ENCODE results near the gene ACSS3. TPM values are rescaled to one million over a fixed set of nuclear protein-coding genes. Genes with fewer than 3 reads are reported as not detected.

ACSS3 gene
- total RNA-seq, 2 experiments from 2014 or later = not detected

DNA sequence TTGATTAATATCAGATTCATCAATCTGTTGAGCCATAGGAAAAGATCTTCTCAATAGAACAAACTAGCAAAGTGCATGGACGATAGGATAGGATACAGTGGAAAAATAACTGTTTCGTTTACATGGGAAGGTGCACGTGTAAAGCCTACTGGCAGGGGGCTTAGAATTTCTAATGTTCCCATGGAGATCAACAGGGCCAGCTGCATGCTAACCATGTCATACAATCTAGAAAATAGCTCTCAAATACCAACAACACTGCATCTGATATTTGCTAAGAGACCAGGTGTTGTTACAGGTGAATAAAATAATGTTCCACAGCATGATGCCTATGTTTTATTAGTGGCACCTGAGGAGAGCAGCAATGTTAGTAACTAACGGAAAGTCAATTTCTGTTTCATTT, 72.5 kb downstream of the ACSS3 start:
- POLR2A ChIA-PET = no interaction called here
- H3K4me1 ChIP-seq (ENCODE audit: insufficient read depth, low read length) = no peaks in the 10 kb centered on the region
- Mint-ChIP-seq H3K9me3 (peaks cover 5% of the 10 kb centered on the region), H3K27me3 (no peaks in the 10 kb centered on the region), H3K4me1 (ENCODE audit: low read depth) (no peaks in the 10 kb centered on the region), H3K36me3 (ENCODE audit: low read depth) (no peaks in the 10 kb centered on the region), H3K4me3 (no peak overlapping the region), H3K27ac (no peak overlapping the region)
- no peaks in the 10 kb centered on the region for H3K9me3 ChIP-seq (ENCODE audit: control insufficient read depth in 1 of 2, insufficient read depth in 1 of 2, low read length in 2 of 2)
- DNase-seq (no peak), ATAC-seq (ENCODE audit: poor library complexity) (no peak)
- no peak overlapping the region for H3K4me3 ChIP-seq (ENCODE audit: low read length)
- no peaks in the 10 kb centered on the region for H3K27me3 ChIP-seq (ENCODE audit: control insufficient read depth in 1 of 2, insufficient read depth in 2 of 2, low read length in 2 of 2)
- no peaks in the 10 kb centered on the region for H3K36me3 ChIP-seq (ENCODE audit: insufficient read depth, low read length)
- CTCF ChIA-PET = no interaction called here
- TF ChIP-seq, protein P1, sequence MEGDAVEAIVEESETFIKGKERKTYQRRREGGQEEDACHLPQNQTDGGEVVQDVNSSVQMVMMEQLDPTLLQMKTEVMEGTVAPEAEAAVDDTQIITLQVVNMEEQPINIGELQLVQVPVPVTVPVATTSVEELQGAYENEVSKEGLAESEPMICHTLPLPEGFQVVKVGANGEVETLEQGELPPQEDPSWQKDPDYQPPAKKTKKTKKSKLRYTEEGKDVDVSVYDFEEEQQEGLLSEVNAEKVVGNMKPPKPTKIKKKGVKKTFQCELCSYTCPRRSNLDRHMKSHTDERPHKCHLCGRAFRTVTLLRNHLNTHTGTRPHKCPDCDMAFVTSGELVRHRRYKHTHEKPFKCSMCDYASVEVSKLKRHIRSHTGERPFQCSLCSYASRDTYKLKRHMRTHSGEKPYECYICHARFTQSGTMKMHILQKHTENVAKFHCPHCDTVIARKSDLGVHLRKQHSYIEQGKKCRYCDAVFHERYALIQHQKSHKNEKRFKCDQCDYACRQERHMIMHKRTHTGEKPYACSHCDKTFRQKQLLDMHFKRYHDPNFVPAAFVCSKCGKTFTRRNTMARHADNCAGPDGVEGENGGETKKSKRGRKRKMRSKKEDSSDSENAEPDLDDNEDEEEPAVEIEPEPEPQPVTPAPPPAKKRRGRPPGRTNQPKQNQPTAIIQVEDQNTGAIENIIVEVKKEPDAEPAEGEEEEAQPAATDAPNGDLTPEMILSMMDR (IDR thresholded peaks at IDR 0.05) = no peak
- H3K27ac ChIP-seq (ENCODE audit: low read depth in 1 of 2, low read length in 2 of 2) = no peak overlapping the region
- intact Hi-C loops (cut with DNase I, micrococcal nuclease) = no loop called here

DNA sequence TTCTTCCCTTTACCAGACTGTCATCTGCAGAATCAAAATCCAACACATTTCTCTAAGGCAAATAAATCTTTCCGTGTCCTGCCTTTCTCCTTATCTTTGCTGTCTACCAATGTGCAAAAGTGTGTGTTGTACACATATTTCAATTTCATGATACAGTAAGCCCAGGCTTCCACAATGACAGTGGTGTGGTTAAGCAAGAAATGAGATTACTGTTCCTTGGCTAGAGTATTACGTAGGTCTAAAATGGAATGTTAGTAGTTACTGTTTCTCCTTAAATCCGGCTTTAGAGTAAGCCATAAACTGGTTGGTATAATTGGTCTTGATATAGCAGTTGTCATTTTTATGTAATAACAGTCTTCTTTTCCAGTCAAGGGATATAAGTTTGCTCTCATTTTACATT, 82.0 kb downstream of the ACSS3 start:
- H3K36me3 ChIP-seq (ENCODE audit: insufficient read depth, low read length) = no peaks in the 10 kb centered on the region
- peaks cover 6% of the 10 kb centered on the region for H3K9me3 Mint-ChIP-seq
- no peak overlapping the region for H3K27ac Mint-ChIP-seq

DNA sequence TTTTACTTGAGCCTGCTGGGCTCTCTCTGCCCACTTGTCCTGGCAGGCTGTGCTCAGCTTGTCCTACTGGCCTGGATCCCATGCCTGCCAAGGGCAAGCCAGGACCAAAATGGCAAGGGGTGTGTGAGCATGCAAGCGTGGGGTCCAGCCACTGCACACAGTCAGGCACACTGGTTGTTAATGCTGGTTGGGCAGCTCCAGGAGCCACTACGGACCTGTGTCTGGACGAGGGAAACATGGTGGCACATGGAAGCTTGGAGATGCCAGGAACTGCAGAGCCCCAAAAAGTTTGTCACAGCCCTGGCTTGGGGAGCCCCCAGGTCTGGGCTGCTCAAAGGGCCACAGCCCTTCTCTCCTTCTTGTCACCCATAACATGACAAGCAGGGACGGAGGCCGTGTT, 83.8 kb downstream of the ACSS3 start:
- Mint-ChIP-seq H3K27ac (no peak overlapping the region), H3K27me3 (no peaks in the 10 kb centered on the region)
- TF ChIP-seq, protein P1 (IDR thresholded peaks at IDR 0.05) = no peak

More for the DNA sequence above, 82.0 kb downstream of the ACSS3 start:
- H3K4me3 Mint-ChIP-seq = no peak overlapping the region
- TF ChIP-seq, protein P1 (IDR thresholded peaks at IDR 0.05) = no peak
- Histone ChIP-seq H3K4me3 (ENCODE audit: low read length) (no peak overlapping the region), H3K27me3 (ENCODE audit: control insufficient read depth in 1 of 2, insufficient read depth in 2 of 2, low read length in 2 of 2) (no peaks in the 10 kb centered on the region), H3K4me1 (ENCODE audit: insufficient read depth, low read length) (no peaks in the 10 kb centered on the region), H3K27ac (ENCODE audit: low read depth in 1 of 2, low read length in 2 of 2) (no peak overlapping the region), H3K9me3 (ENCODE audit: control insufficient read depth in 1 of 2, insufficient read depth in 1 of 2, low read length in 2 of 2) (peaks cover 0 to 19% of the 10 kb centered on the region in 2 experiments)
- DNase-seq = no peak
- ATAC-seq (ENCODE audit: poor library complexity) = no peak
- ChIA-PET CTCF (no interaction called here), POLR2A (no interaction called here)
- intact Hi-C loops (cut with DNase I, micrococcal nuclease) = no loop called here
- H3K4me1 Mint-ChIP-seq (ENCODE audit: low read depth) = no peaks in the 10 kb centered on the region
- H3K36me3 Mint-ChIP-seq (ENCODE audit: low read depth) = no peaks in the 10 kb centered on the region
- H3K27me3 Mint-ChIP-seq = no peaks in the 10 kb centered on the region

More for the DNA sequence above, 83.8 kb downstream of the ACSS3 start:
- Histone ChIP-seq H3K27me3 (ENCODE audit: control insufficient read depth in 1 of 2, insufficient read depth in 2 of 2, low read length in 2 of 2) (no peaks in the 10 kb centered on the region), H3K36me3 (ENCODE audit: insufficient read depth, low read length) (no peaks in the 10 kb centered on the region), H3K9me3 (ENCODE audit: control insufficient read depth in 1 of 2, insufficient read depth in 1 of 2, low read length in 2 of 2) (peaks cover 0 to 23% of the 10 kb centered on the region in 2 experiments), H3K27ac (ENCODE audit: low read depth in 1 of 2, low read length in 2 of 2) (no peak overlapping the region), H3K4me1 (ENCODE audit: insufficient read depth, low read length) (no peaks in the 10 kb centered on the region), H3K4me3 (ENCODE audit: low read length) (no peak overlapping the region)
- no peak for ATAC-seq (ENCODE audit: poor library complexity)
- Mint-ChIP-seq H3K36me3 (ENCODE audit: low read depth) (no peaks in the 10 kb centered on the region), H3K4me1 (ENCODE audit: low read depth) (no peaks in the 10 kb centered on the region), H3K9me3 (peaks cover 6% of the 10 kb centered on the region), H3K4me3 (no peak overlapping the region)
- ChIA-PET POLR2A (no interaction called here), CTCF (no interaction called here)
- intact Hi-C loops (cut with DNase I, micrococcal nuclease) = no loop called here
- no peak for DNase-seq

Measured in CD4-positive, alpha-beta T cell (primary cell).